HG03520 (cell line): ENCODE measurements around the gene TMEM208.

ENCODE experiments used
- ATAC-seq: cut with Tn5 transposase; IDR thresholded peaks from one replicate; pipeline ENCODE4 v1.9.1; 2021; ENCODE audit warnings: mild to moderate bottlenecking, moderate library complexity; ENCODE audit not compliant: unreplicated experiment

TMEM208 gene

DNA sequence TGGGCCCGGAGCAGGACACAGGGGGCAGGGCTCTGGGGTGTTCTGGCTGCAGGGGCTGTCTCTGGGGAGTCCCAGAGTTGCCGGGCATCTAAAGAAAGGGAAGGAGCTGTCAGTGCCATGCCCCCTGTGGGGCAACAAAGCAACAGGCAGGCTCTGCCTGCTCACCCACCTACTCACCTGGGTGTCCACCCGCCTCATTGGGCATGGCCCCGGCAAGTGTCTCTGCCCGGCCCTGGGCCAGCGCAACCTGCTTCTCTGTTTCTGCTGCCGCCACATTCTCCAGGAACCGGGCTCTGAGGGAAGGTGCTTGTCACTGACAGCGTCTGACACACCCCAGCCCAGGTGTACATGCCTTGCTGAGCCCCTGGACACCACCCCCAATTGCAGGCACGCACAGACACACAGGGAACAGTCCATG lies 7.3 kb downstream of the TMEM208 start:
- no peak for ATAC-seq

DNA sequence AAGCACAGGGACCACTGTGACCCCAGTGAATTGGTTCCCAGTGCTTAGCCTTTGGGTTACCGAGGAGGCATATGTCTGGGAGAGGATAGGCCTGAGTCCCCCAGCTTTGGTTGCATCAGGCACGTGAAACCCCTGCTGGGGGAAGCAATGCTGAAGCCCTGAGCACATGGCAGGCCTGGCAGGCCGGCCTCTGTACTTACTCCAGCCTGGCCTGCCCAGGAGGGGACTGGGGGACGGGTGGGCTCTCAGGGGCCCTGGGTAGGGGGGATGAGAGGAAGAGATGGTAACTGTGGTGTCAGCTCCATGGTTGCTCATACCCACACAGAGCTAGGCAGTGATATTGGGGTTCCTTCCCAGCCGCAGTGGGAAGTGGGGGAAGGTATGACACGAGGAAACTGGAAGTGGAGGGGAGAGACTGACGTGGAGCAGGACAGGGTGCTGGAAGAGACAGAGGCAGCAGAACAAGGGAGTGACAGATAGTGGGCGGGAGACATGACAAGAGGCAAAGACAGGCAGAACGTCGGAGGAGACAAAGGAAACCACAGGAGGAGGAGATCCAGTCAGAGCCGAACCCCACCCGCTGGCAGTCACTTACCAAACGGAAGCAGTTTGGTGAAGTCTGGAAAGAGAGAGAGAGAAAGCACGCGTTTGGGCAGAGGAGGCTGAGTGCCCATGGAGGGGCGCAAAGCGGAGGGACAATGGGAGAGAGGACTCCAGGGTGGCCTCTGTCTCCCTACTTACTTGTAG lies 9.1 kb downstream of the TMEM208 start:
- no peak for ATAC-seq

- ATAC-seq = no peak
Measured at GRCh38 chr16:67236563-67237395, 9.8 kb downstream of the TMEM208 start.

GRCh38 chr16:67237396-67238277 lies 10.7 kb downstream of the TMEM208 start:
- ATAC-seq = no peak

DNA sequence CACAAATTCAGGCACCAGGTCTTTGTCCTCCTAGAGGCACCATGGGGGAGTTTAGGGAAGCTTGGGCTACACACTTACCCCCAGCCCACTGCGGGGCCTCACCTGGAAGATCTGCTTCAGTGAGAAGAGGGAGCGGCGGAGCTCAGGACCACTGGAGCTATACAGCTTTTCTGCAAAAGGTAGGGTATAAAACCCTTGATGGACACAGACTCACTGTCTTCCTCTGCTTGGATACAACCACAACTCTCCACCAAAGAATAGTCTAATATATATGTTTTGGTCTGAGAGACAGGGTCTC lies 11.3 kb downstream of the TMEM208 start:
- no peak for ATAC-seq

GRCh38 chr16:67238806-67239470 lies 12.0 kb downstream of the TMEM208 start:
- no peak for ATAC-seq

GRCh38 chr16:67240506-67240905 lies 13.6 kb downstream of the TMEM208 start:
- no peak for ATAC-seq

DNA sequence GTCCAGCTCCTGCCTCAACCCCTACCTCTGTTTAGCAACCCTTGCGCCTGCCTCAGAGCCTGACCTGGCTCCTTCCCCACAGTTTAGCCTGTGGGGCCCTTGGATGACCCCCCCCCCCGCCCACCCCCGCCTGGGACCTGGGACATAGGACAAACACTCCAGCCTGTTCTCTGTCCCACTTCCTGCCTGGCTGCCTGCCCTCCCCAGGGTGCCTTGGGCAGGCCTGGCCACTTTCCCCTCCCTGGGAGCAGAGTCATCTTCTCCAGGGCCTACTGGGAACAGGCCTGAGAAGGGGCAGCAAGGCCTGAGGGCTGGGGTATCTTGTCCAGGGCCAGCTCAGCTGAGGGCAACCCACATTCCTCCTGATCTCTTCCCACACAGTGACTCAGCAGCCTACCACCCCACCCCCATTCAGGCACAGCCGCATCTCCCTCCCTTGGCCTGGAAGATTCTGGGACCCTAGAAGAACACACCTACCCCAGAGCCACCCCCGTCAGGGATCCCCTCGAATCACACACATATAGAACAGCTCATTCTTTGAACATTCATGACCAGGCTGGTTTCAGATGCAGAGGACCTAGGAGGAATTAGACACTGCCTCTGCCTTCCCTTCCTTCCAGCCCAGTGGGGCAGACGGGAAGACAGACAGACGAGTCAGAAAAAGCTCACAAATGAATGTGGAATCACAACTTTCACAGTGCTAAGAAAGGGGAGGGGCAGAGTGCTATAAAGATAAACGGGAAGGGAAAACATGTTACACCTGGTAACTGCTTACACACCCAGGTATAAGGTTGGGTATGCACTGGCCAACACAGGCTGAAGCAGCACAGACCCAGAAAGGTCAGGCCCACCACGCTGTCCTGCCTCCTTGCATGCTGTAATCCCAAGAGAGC lies 14.3 kb downstream of the TMEM208 start:
- no peak for ATAC-seq

GRCh38 chr16:67242138-67242730 lies 15.3 kb downstream of the TMEM208 start:
- no peak for ATAC-seq

DNA sequence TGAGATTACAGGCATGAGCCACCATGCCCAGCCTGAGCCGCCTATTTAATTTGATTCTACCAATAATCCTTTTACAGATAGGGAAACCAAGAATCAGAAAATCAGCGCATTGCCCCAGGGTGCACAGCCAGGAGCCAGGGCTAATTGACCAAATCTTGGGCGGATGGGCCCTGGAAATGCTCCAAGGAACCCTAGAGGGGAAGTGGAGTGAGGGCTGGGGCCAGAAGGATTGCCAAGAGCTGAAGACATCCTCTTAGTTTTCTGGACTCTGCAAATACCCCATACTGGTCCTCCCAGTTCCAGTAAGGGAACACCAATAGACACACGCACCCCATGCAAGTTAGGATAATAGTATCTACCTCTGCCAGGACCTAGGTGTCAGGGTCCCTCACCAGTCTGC lies 16.6 kb downstream of the TMEM208 start:
- ATAC-seq = no peak

DNA sequence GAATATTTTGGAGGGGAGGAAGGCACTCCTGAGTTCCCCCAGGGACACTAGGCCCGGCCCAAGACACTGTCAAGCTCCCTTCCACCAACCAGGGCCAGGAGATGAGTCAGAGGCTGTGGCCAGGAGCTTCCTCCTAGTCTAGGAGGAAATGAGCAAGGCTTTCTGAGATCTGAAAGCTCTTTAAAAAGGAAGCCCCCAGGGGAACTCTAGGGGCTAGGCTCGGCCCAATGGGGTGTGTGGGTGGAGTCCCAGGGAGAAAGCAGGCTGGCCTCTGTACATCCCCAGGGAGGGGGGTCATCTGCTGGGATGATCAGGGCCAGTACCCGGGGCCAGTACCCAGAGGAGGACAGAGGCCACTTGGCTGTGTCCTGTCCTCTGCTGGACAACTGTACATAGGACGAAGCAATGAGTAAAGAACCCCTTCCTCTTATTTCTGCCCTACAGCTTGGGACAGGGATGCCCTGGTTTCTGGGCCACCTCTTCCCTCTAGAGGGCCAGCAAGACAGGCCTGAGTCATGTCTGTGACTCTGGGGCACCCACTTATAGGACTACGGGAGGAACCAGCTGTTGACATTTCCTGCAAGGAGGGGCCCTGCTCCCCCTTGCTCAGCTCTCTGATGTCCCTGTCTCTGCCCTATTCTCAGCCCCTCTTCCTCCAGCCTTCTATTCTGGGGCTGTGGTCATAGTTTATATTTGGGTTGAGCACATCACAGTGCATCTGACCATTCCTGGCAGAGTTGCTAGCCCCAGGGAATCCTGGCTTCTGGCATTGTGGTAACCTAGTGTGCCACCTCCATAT lies 17.7 kb downstream of the TMEM208 start:
- ATAC-seq = peak; percentile 32

DNA sequence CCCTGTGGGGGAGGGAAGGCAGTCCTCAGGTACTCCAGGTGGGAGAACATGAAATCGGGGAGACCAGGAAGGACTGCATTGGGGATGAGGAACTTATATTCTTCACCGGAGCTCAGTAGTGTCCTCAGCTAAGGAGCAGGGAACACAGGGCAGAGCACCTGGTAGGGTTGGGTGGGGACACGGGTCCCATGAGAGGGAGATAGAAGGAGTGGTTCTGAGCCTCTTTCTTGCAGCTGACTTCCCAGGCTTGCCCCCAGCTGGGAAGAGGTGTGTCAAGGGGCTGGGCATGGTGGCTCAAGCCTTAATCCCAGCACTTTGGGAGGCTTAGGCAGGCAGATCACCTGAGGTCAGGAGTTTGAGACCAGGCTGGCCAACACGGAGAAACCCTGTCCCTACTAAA lies 18.3 kb downstream of the TMEM208 start:
- ATAC-seq = no peak

GRCh38 chr16:67245674-67246080 lies 18.7 kb downstream of the TMEM208 start:
- ATAC-seq = no peak

GRCh38 chr16:67246081-67246755 lies 19.3 kb downstream of the TMEM208 start:
- peak; percentile 21 for ATAC-seq

- peak; percentile 3 for ATAC-seq
Measured at GRCh38 chr16:67246756-67247191, 19.8 kb downstream of the TMEM208 start.

GRCh38 chr16:67247192-67248072 lies 20.5 kb downstream of the TMEM208 start, which contains the start of gene FHOD1:
Gene FHOD1 (minus strand): TSS chr16:67247481. CDS start chr16:67247410, 71 bp downstream.
- ATAC-seq = peak; percentile 51

GRCh38 chr16:67248073-67248400 lies 21.1 kb downstream of the TMEM208 start:
- no peak for ATAC-seq
